Endothelial cell of umbilical vein (primary cell): ENCODE results near the gene FAM98B.

Experiments used
- FOS ChIP-seq: IDR thresholded peaks from 2 replicates; pipeline ENCODE4 v1.6.1; 2011; ENCODE audit warnings: mild to moderate bottlenecking, low read length, moderate library complexity, borderline replicate concordance; ENCODE audit not compliant: insufficient read depth
- POLR2A ChIP-seq: IDR thresholded peaks from 2 replicates; pipeline ENCODE4 v1.6.1; 2012; ENCODE audit warnings: low read depth, mild to moderate bottlenecking, control low read depth, low read length
- POLR2AphosphoS5 ChIP-seq: IDR thresholded peaks from 2 replicates; pipeline ENCODE4 v1.6.1; 2012; ENCODE audit warnings: low read depth, mild to moderate bottlenecking, control low read depth, low read length, moderate library complexity; ENCODE audit not compliant: insufficient read depth
- TF ChIP-seq, protein P1 (sequence below), 2 donors: IDR thresholded peaks; 1 replicate in 1 of 2; 2 replicates in 1 of 2; pipeline ENCODE4 v1.5.1; 2011; ENCODE audit warnings: low read length in 2 of 2, mild to moderate bottlenecking in 2 of 2, moderate library complexity in 2 of 2, control low read depth in 1 of 2, inconsistent platforms in 1 of 2, low read depth in 1 of 2; ENCODE audit not compliant: insufficient read depth in 1 of 2; ENCODE audit errors: extremely low read depth in 1 of 2

DNA sequence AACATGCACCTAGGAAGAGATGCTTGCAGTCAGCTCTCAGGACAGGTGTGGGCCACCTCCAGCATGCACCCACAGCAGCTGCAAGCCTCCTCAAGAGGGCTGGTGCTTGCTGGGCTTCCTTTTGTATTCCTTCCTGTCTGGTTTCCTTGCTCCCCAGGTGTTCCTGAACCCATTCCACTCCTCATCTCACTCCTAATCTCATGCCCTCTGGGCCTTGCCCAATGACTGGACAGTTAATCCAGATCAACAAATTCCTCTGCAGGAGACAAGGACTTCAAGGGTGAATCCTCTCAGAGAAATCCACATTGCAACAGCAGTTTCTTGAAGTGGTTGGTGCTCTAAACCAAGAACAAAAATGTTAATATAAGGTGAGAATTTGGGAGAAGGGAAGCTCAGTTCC is 80.0 kb downstream of the FAM98B start:
- TF ChIP-seq POLR2A (no peak), POLR2AphosphoS5 (no peak), FOS (no peak)
- TF ChIP-seq, protein P1, sequence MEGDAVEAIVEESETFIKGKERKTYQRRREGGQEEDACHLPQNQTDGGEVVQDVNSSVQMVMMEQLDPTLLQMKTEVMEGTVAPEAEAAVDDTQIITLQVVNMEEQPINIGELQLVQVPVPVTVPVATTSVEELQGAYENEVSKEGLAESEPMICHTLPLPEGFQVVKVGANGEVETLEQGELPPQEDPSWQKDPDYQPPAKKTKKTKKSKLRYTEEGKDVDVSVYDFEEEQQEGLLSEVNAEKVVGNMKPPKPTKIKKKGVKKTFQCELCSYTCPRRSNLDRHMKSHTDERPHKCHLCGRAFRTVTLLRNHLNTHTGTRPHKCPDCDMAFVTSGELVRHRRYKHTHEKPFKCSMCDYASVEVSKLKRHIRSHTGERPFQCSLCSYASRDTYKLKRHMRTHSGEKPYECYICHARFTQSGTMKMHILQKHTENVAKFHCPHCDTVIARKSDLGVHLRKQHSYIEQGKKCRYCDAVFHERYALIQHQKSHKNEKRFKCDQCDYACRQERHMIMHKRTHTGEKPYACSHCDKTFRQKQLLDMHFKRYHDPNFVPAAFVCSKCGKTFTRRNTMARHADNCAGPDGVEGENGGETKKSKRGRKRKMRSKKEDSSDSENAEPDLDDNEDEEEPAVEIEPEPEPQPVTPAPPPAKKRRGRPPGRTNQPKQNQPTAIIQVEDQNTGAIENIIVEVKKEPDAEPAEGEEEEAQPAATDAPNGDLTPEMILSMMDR (IDR thresholded peaks at IDR 0.05; ENCODE audit: extremely low read depth in 1 of 2, insufficient read depth in 1 of 2, low read depth in 1 of 2, low read length in 2 of 2): no peak
